Muscle of leg (tissue), 11 donors: ENCODE data around the gene KIF22. TPM values are rescaled to one million over a fixed set of nuclear protein-coding genes. Genes with fewer than 3 reads are reported as not detected.
"Not testable (repeated sequence)": the region's sequence is repeated elsewhere in the genome, so short reads cannot be mapped to it uniquely, and the experiment has no call there.

Experiments used
- DNase-seq: peaks from one replicate; pipeline ENCODE4 v3.0.0; 2013
- H3K27ac ChIP-seq: one replicate; pipeline ENCODE4 v1.5.1; 2013; ENCODE audit warnings: mild to moderate bottlenecking, low read length, control low read depth
- H3K27me3 ChIP-seq: one replicate; pipeline ENCODE4 v1.6.1; 2013; ENCODE audit warnings: low read length; ENCODE audit not compliant: control insufficient read depth, insufficient read depth
- H3K36me3 ChIP-seq: one replicate; pipeline ENCODE4 v1.6.1; 2013; ENCODE audit warnings: low read length; ENCODE audit not compliant: control insufficient read depth, insufficient read depth
- H3K4me1 ChIP-seq: one replicate; pipeline ENCODE4 v1.6.1; 2013; ENCODE audit warnings: low read length; ENCODE audit not compliant: control insufficient read depth, insufficient read depth
- H3K4me3 ChIP-seq: one replicate; pipeline ENCODE4 v1.5.1; 2013; ENCODE audit warnings: low read length, control low read depth
- H3K9me3 ChIP-seq: replicated peaks from 2 replicates; pipeline ENCODE4 v1.6.1; 2013; ENCODE audit warnings: low read depth, low read length; ENCODE audit not compliant: control insufficient read depth
- WGBS: methylation state at CpG from one replicate; pipeline ENCODE4 v1.1.5; 2013; ENCODE audit warnings: missing lambda C conversion rate; ENCODE audit not compliant: insufficient coverage; 5-methylcytosine and 5-hydroxymethylcytosine counted together
- polyA plus RNA-seq, 8 donors: library from polyadenylated mRNA; unstranded; fragments of 120-200 nt; gene quantifications; one replicate each; pipeline versions ENCODE4 v1.2.1 to v1.2.3, GENCODE V29; 2013; ENCODE audit warnings: inconsistent platforms in 1 of 8, low replicate concordance in 1 of 8; ENCODE audit not compliant: insufficient read length in 8 of 8, insufficient read depth in 1 of 8
- total RNA-seq: library from RNA; stranded (reverse); fragments of 120-200 nt; gene quantifications from one replicate; pipeline ENCODE4 v1.2.4, GENCODE V29; 2013

KIF22 gene
- total and polyA plus RNA-seq, 9 donors = 26.2 to 43.0 (median 39.3) TPM

DNA sequence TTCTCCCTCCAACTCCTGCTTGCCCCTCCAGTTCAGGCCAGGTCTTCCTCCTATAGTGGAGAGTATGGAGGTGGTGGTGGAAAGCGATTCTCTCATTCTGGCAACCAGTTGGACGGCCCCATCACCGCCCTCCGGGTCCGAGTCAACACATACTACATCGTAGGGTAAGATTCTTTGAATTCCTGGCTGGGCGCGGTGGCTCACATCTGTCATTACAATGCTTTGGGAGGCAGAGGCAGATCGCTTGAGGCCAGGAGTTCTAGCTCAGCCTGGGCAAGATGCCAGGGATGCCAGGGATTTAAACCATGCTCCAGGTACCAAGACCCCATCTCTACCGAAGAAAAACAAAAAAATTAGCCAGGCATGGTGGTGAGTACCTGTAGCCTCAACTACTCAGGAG, 11.1 kb upstream of the KIF22 start:
- H3K4me3 ChIP-seq = no peak overlapping the region
- no peaks in the 10 kb centered on the region for H3K9me3 ChIP-seq
- peaks cover 8% of the 10 kb centered on the region for H3K27me3 ChIP-seq
- 68% methylated on average over 8 of the region's 10 CpGs for WGBS
- H3K4me1 ChIP-seq = no peaks in the 10 kb centered on the region
- H3K27ac ChIP-seq = no peak overlapping the region
- no peak for DNase-seq
- H3K36me3 ChIP-seq = no peaks in the 10 kb centered on the region

DNA sequence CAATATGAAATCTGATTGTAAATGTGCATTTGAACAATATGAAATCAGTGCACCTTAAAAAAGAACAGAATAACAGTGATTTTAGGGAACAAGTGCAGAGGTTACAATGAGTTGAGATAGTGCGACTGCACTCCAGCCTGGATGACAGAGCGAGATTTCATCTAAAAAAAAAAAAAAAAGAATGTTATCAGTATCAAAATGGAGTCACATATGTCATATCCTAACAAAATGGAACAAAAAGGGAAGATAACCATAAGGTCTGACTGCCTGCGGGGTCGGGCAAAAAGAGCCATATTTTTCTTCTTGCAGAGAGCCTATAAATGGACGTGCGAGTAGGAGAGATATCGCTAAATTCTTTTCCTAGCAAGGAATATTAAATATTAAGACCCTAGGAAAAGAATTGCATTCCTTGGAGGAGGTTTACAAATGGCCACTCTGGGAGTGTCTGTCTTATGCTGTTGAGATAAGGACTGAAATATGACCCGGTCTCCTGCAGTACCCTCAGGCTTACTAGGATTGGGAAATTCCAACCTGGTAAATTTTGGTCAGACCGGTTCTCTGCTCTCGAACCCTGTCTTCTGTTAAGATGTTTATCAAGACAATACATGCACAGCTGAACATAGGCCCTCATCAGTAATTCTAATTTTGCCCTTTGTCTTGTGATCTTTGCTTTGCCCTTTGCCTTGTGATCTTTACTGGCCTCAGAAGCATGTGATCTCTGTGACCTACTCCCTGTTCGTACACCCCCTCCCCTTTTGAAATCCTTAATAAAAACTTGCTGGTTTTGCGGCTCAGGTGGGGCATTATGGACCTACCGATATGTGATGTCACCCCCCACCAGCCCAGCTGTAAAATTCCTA, 7.2 kb upstream of the KIF22 start:
- H3K27me3 ChIP-seq = peaks cover 10% of the 10 kb centered on the region
- not testable (repeated sequence) for H3K27ac ChIP-seq, H3K4me1 ChIP-seq, H3K4me3 ChIP-seq, H3K9me3 ChIP-seq, DNase-seq, H3K36me3 ChIP-seq
- 63% methylated on average over 4 of the region's 13 CpGs for WGBS

DNA sequence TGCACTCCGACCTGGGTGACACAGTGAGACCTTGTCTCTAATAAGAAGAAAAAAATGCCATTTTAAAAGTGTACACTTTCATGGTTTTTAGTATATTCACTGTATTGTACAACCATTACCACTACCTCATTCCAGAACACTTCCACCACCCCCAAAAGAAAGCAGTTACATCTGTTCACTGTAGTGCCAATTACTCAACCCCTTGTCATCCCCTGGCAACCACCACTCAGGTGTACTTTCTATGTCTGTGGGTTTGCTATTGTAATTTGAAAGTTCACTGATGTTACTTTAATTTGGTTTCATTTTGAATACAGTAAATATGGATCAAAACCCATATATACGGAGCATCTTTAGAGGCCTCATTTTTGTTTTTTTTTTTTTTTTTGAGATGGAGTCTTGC, 6.4 kb upstream of the KIF22 start:
- Histone ChIP-seq H3K27me3 (peaks cover 10% of the 10 kb centered on the region), H3K4me1 (no peaks in the 10 kb centered on the region), H3K36me3 (no peaks in the 10 kb centered on the region), H3K9me3 (no peaks in the 10 kb centered on the region), H3K27ac (no peak overlapping the region), H3K4me3 (no peak overlapping the region)
- WGBS = no CpG with 5 or more reads among the region's 2 CpGs
- no peak for DNase-seq

DNA sequence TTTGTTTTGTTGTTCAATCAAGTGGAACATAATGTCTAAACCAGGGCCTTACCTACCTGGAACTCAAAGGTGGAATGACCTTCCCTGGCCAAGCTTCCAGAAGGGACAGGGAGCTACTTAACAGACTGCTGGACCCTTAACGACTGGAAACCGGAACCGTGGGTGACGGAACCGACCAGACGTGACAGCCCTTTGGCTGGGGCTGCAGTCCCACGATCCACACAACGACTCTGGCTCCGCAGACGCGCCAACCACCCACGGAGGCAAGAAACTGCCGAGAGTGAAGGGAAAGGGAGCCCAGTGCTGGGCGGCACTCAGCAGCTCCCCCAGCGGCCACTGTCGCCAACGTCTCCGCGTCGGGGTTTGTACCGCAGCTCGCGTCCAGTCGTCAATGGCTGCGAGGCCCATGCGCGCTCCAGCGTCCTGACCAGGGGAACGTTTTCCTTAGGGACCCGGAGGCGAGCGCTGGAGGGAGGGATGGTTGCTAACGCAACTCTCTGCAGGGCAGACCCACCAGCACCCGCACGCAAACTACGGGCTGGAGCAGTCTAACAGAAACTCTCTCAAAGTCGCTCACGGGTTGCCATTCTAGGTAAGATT, 5.5 kb upstream of the KIF22 start:
- H3K9me3 ChIP-seq = no peaks in the 10 kb centered on the region
- no peaks in the 10 kb centered on the region for H3K36me3 ChIP-seq
- no peak overlapping the region for H3K4me3 ChIP-seq
- H3K27me3 ChIP-seq = peaks cover 10% of the 10 kb centered on the region
- peaks cover 5% of the 10 kb centered on the region for H3K4me1 ChIP-seq
- DNase-seq = peak; percentile 63
- 5% methylated on average over 21 of the region's 38 CpGs for WGBS
- no peak overlapping the region for H3K27ac ChIP-seq

DNA sequence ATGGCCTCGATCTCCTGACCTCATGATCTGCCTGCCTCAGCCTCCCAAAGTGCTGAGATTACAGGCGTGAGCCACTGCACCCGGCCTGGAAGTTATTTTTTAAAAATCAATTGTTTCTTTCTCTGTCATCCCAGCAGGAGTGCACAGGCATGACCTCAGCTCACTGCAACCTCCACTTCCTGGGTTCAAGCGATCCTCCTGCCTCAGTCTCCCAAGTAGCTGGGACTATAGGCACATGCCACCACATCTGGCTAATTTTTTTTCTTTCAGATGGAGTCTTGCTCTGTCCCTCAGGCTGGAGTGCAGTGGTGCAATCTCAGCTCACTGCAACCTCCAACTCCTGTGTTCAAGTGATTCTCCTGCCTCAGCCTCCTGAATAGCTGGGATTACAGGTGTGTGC, 3.4 kb upstream of the KIF22 start:
- not testable (repeated sequence) for H3K36me3 ChIP-seq, H3K4me3 ChIP-seq, DNase-seq, H3K27ac ChIP-seq, H3K27me3 ChIP-seq, H3K9me3 ChIP-seq
- WGBS = 83% methylated on average over 2 of the region's 4 CpGs
- H3K4me1 ChIP-seq = peaks cover 17% of the 10 kb centered on the region

DNA sequence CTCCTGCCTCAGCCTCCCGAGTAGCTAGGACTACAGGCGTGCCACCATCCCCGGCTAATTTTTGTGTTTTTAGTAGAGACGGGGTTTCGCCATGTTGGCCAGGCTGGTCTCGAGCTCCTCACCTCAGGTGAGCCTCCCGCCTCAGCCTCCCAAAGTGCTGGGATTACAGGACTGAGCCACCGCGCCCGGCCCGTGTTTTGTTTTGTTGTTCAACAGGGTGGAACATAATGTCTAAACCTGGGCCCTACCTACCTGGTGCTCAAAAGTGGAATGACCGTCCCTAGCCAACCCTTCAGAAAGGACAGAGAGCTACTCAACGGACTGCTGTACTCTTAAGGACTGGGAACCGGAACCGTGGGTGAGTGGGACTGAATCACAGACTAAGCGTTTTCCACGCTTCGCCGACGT, 772 bp upstream of the KIF22 start:
- DNase-seq = no peak
- WGBS = 54% methylated on average over 15 of the region's 20 CpGs
- H3K27ac ChIP-seq = peak overlapping the region; percentile 91
- H3K27me3 ChIP-seq = peaks cover 2% of the 10 kb centered on the region
- no peaks in the 10 kb centered on the region for H3K9me3 ChIP-seq
- H3K36me3 ChIP-seq = peaks cover 2% of the 10 kb centered on the region
- H3K4me3 ChIP-seq = peak overlapping the region; percentile 96
- H3K4me1 ChIP-seq = peaks cover 20% of the 10 kb centered on the region

DNA sequence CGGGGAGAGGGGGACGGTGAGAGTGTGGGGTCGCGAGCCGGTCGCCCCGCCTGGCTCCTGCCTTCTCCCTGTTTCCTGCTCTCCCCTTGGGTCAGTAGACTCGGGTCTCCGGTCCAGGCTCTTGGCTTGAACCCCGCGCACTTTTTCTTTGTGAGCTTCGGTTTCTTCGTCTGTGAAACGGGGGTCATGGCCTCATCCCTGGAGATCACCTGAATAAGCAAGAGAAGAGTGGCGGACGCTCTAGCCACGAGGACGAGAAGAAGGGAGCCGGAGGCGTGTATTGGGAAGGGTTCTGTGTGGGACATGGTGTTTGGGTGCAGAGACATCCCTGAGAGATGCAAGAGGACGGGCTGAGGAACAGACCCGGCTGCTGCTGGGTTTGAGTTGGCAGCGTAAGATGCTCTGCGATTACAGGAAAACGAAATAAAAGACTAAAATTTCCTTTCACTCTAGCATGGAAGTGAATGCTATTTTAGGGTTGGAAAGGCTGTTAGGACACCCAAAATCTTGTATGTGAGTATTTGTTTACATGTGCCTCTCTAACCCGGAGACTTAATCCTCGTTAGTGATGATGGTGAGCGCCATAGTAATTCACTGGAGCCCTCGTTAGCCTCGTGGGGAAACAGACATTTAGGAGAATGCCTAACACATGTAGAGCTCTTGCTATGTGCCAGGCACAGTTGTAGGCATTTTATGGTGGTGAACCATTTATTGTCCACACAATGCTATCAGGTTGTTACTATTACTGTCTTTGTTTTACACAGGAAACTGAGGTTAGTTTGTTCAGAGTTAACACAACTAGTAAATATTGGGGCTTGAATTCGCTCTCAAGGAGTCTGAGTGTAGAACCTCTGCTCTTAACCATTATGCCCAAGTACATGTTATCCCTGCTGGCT, 646 bp downstream of the KIF22 start:
- H3K4me3 ChIP-seq = peak overlapping the region; percentile 96
- H3K27ac ChIP-seq = peak overlapping the region; percentile 72
- no peaks in the 10 kb centered on the region for H3K9me3 ChIP-seq
- H3K4me1 ChIP-seq = peaks cover 20% of the 10 kb centered on the region
- WGBS = 2% methylated on average over 20 of the region's 31 CpGs
- peaks cover 8% of the 10 kb centered on the region for H3K36me3 ChIP-seq
- no peak for DNase-seq
- H3K27me3 ChIP-seq = no peaks in the 10 kb centered on the region

DNA sequence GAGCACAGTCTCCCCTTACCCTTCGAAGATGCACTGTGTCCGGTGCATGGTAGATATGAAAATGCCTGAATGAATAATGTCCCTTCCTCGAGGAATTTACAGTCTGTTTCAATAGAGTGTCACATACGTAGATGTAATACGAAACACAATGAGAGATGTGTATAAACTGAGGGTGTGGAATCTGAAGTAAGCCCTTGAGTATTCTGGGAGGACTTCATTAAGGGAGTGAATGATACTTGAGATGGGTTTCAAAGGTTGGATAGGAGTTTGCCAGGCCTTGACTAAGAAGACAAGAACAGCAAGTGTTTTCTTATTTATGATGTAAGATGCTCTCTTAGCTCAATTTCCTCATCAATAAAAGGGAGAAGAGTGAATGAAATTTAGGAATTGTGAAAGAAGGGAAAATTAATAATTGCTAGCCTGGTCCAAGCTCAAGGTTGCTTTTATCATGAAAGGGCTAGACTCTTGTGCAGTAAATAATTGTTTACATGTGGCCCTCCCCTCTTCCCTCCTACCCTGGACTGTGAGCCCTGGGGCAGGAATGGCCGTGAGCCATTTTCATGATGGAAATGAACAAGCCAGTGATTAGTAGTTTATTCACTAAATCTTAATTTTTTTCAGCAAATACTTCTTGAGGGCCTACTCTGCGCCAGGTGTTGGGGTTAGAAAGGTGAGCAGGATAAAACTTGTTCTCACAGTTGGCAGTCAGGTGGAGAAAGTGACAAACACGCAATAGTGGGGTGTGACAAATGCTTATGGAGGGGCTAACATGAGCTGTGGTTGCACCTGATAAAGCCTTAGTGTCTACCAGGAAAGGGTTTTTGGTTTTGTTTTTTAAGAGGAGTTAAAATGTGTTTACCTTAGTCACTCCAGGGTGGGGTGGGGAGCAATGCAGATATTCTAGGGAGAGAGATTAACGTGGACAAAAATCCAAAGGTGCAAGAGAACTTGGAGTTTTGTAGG, 1.6 kb downstream of the KIF22 start:
- no peak for DNase-seq
- H3K27me3 ChIP-seq = no peaks in the 10 kb centered on the region
- H3K4me1 ChIP-seq = peaks cover 20% of the 10 kb centered on the region
- H3K4me3 ChIP-seq = peak overlapping the region; percentile 96
- peaks cover 17% of the 10 kb centered on the region for H3K36me3 ChIP-seq
- no peak overlapping the region for H3K27ac ChIP-seq
- WGBS = 74% methylated on average over 7 of the region's 9 CpGs
- H3K9me3 ChIP-seq = no peaks in the 10 kb centered on the region

DNA sequence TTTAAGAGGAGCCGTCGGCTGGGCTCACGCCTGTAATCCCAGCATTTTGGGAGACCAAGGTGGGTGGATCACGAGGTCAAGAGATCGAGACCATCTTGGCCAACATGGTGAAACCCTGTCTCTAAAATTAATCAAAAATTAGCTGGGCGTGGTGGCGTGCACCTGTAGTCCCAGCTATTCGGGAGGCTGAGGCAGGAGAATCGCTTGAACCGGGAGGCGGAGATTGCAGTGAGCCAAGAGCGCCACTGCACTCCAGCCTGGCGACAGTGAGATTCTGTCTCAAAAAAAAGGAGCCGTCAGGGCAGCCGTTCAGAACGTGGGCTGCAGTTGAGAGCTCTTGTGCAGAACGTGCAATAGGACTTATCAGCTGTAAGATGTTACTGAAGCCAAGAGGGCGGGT, 2.6 kb downstream of the KIF22 start:
- WGBS = 87% methylated on average over 18 of the region's 18 CpGs
- not testable (repeated sequence) for H3K9me3 ChIP-seq, DNase-seq, H3K4me3 ChIP-seq, H3K27ac ChIP-seq, H3K27me3 ChIP-seq
- peaks cover 26% of the 10 kb centered on the region for H3K36me3 ChIP-seq
- H3K4me1 ChIP-seq = peaks cover 20% of the 10 kb centered on the region
